GM23248 (cell line): ENCODE results near the gene KDM4B. TPM values are rescaled to one million over a fixed set of nuclear protein-coding genes. Genes with fewer than 3 reads are reported as not detected.
"Not testable (repeated sequence)": the region's sequence is repeated elsewhere in the genome, so short reads cannot be mapped to it uniquely, and the experiment has no call there.

Experiments used
- DNase-seq: peaks from one replicate; pipeline ENCODE4 v3.0.0-alpha.2; 2015
- H2AFZ ChIP-seq: fragments of 200-600 bp; sonication (generic); 2 replicates; pipeline ENCODE4 v1.6.1; 2016; ENCODE audit warnings: antibody characterized with exemption
- H3F3A ChIP-seq: fragments of 200-600 bp; sonication (generic); 2 replicates; pipeline ENCODE4 v1.6.1; 2016; ENCODE audit warnings: mild to moderate bottlenecking, antibody characterized with exemption, mixed run types; ENCODE audit not compliant: insufficient read depth
- H3K27ac ChIP-seq: fragments of 200-600 bp; sonication (generic); 2 replicates; pipeline ENCODE4 v1.5.1; 2016; ENCODE audit warnings: mild to moderate bottlenecking
- H3K27me3 ChIP-seq: fragments of 200-600 bp; sonication (generic); replicated peaks from 2 replicates; pipeline ENCODE4 v1.6.1; 2016; ENCODE audit warnings: mild to moderate bottlenecking; ENCODE audit not compliant: insufficient read depth
- H3K36me3 ChIP-seq: fragments of 200-600 bp; sonication (generic); 2 replicates; pipeline ENCODE4 v1.6.1; 2016; ENCODE audit warnings: low read depth, mild to moderate bottlenecking
- H3K4me1 ChIP-seq: fragments of 200-600 bp; sonication (generic); 2 replicates; pipeline ENCODE4 v1.6.1; 2016; ENCODE audit warnings: mild to moderate bottlenecking; ENCODE audit not compliant: insufficient read depth
- H3K4me2 ChIP-seq: fragments of 200-600 bp; sonication (generic); one replicate; pipeline ENCODE4 v1.6.1; 2016; ENCODE audit warnings: mild to moderate bottlenecking; ENCODE audit not compliant: unreplicated experiment
- H3K4me3 ChIP-seq: fragments of 200-600 bp; sonication (generic); 2 replicates; pipeline ENCODE4 v1.5.1; 2016; ENCODE audit warnings: mild to moderate bottlenecking
- H3K79me2 ChIP-seq: fragments of 200-600 bp; sonication (generic); 2 replicates; pipeline ENCODE4 v1.6.1; 2016; ENCODE audit warnings: mild to moderate bottlenecking; ENCODE audit not compliant: insufficient read depth
- H3K9ac ChIP-seq: fragments of 200-600 bp; sonication (generic); 2 replicates; pipeline ENCODE4 v1.6.1; 2016; ENCODE audit warnings: mild to moderate bottlenecking
- H3K9me2 ChIP-seq: fragments of 200-600 bp; sonication (generic); 2 replicates; pipeline ENCODE4 v1.6.1; 2016; ENCODE audit warnings: mixed run types, mild to moderate bottlenecking, moderate library complexity; ENCODE audit not compliant: insufficient read depth
- H3K9me3 ChIP-seq: fragments of 200-600 bp; sonication (generic); one replicate; pipeline ENCODE4 v1.6.1; 2017; ENCODE audit warnings: low read depth
- H4K20me1 ChIP-seq: fragments of 200-600 bp; sonication (generic); 2 replicates; pipeline ENCODE4 v1.6.0; 2016; ENCODE audit not compliant: insufficient read depth
- EZH2 ChIP-seq: fragments of 200-600 bp; sonication (generic); IDR thresholded peaks from 2 replicates; pipeline ENCODE4 v1.6.1; 2018; ENCODE audit warnings: antibody characterized with exemption, mild to moderate bottlenecking; ENCODE audit not compliant: insufficient read depth, poor library complexity, severe bottlenecking
- EZH2phosphoT487 ChIP-seq: fragments of 200-600 bp; sonication (generic); IDR thresholded peaks from 2 replicates; pipeline ENCODE4 v1.6.1; 2018; ENCODE audit warnings: antibody characterized with exemption, moderate library complexity, mild to moderate bottlenecking, low read depth; ENCODE audit not compliant: insufficient read depth
- WGBS, 2 experiments: methylation state at CpG; one replicate each; pipeline ENCODE4 v1.1.6; 2015 to 2017; ENCODE audit warnings: low lambda C conversion rate in 2 of 2, low coverage in 1 of 2; ENCODE audit errors: missing lambda C conversion rate in 2 of 2; 5-methylcytosine and 5-hydroxymethylcytosine counted together
- in situ Hi-C: fragments of 300-500 bp; cut with MboI; formaldehyde crosslinking; loops from 2 replicates; pipeline ENCODE4 v1.15.0; 2020
- polyA plus RNA-seq: library from polyadenylated mRNA; unstranded; fragments of >200 nt; fragmentation: Nextera tagmentation; extraction: Ambion mirVana; gene quantifications from 2 replicates; pipeline ENCODE4 v1.2.1, GENCODE V29; 2016
- total RNA-seq: library from RNA; depleted of rRNA; stranded (reverse); fragments of >200 nt; shearing (Covaris generic); gene quantifications from 2 replicates; pipeline ENCODE4 v1.2.3, GENCODE V29; 2014

KDM4B gene
- total and polyA plus RNA-seq, 2 experiments from 2014 or later, result 14.8 to 28.7 TPM

- Histone ChIP-seq H3F3A (no peaks in the 10 kb centered on the region), H3K79me2 (no peaks in the 10 kb centered on the region), H3K4me2 (no peak overlapping the region), H3K27ac (no peak overlapping the region), H3K9me2 (no peaks in the 10 kb centered on the region), H3K36me3 (no peaks in the 10 kb centered on the region), H3K9me3 (no peaks in the 10 kb centered on the region), H3K27me3 (no peaks in the 10 kb centered on the region), H4K20me1 (no peaks in the 10 kb centered on the region), H2AFZ (no peak overlapping the region), H3K9ac (no peak overlapping the region), H3K4me3 (no peak overlapping the region), H3K4me1 (no peaks in the 10 kb centered on the region)
- in situ Hi-C loops, result no loop called here
- DNase-seq, result no peak
- no peak for TF ChIP-seq EZH2phosphoT487
- TF ChIP-seq EZH2, result no peak
- WGBS, 2 experiments, result 93 to 96% methylated on average over 5 of the region's 5 CpGs
Observed at GRCh38 chr19:5192568-5192967, 223.7 kb downstream of the KDM4B start.

- H3F3A ChIP-seq, result no peaks in the 10 kb centered on the region
- WGBS, 2 experiments, result 79 to 83% methylated on average over 7 of the region's 7 CpGs
- H3K4me1 ChIP-seq, result no peaks in the 10 kb centered on the region
- no peak overlapping the region for H3K4me2 ChIP-seq
- H3K9me2 ChIP-seq, result no peaks in the 10 kb centered on the region
- no peaks in the 10 kb centered on the region for H4K20me1 ChIP-seq
- H2AFZ ChIP-seq, result no peak overlapping the region
- H3K27ac ChIP-seq, result no peak overlapping the region
- DNase-seq, result no peak
- no peak for TF ChIP-seq EZH2phosphoT487
- TF ChIP-seq EZH2, result no peak
- H3K36me3 ChIP-seq, result no peaks in the 10 kb centered on the region
- H3K9ac ChIP-seq, result no peak overlapping the region
- H3K4me3 ChIP-seq, result no peak overlapping the region
- in situ Hi-C loops, result no loop called here
- H3K27me3 ChIP-seq, result no peaks in the 10 kb centered on the region
- no peaks in the 10 kb centered on the region for H3K9me3 ChIP-seq
- no peaks in the 10 kb centered on the region for H3K79me2 ChIP-seq
Observed at GRCh38 chr19:5193192-5193591, 224.3 kb downstream of the KDM4B start.

GRCh38 chr19:5194641-5195040 lies 225.7 kb downstream of the KDM4B start:
- Histone ChIP-seq H3K4me3 (no peak overlapping the region), H3K4me2 (no peak overlapping the region), H3K27ac (no peak overlapping the region), H3K27me3 (no peaks in the 10 kb centered on the region), H3K36me3 (no peaks in the 10 kb centered on the region), H3K9ac (no peak overlapping the region), H3K4me1 (no peaks in the 10 kb centered on the region), H2AFZ (no peak overlapping the region), H4K20me1 (no peaks in the 10 kb centered on the region), H3F3A (no peaks in the 10 kb centered on the region), H3K79me2 (no peaks in the 10 kb centered on the region), H3K9me3 (no peaks in the 10 kb centered on the region), H3K9me2 (no peaks in the 10 kb centered on the region)
- in situ Hi-C loops, result no loop called here
- 80% methylated on average over 4 of the region's 4 CpGs for WGBS, 2 experiments
- DNase-seq, result no peak
- TF ChIP-seq EZH2phosphoT487, result no peak
- TF ChIP-seq EZH2, result no peak

GRCh38 chr19:5195587-5195986 lies 226.7 kb downstream of the KDM4B start:
- H4K20me1 ChIP-seq, DNase-seq, H3K27me3 ChIP-seq, H3K4me3 ChIP-seq, H3K9me3 ChIP-seq, H3K4me2 ChIP-seq, H3K27ac ChIP-seq, H3F3A ChIP-seq, H3K79me2 ChIP-seq, H3K9me2 ChIP-seq, H3K36me3 ChIP-seq, H3K4me1 ChIP-seq, in situ Hi-C loops, H2AFZ ChIP-seq, H3K9ac ChIP-seq: not testable (repeated sequence)
- 61 to 63% methylated on average over 3 of the region's 3 CpGs for WGBS, 2 experiments

- Histone ChIP-seq H3K79me2 (no peaks in the 10 kb centered on the region), H3F3A (no peaks in the 10 kb centered on the region), H3K27me3 (no peaks in the 10 kb centered on the region), H3K36me3 (no peaks in the 10 kb centered on the region), H3K4me3 (no peak overlapping the region), H3K9me3 (peaks cover 4% of the 10 kb centered on the region), H2AFZ (no peak overlapping the region), H3K4me2 (no peak overlapping the region), H4K20me1 (no peaks in the 10 kb centered on the region), H3K9ac (no peak overlapping the region), H3K9me2 (no peaks in the 10 kb centered on the region), H3K27ac (no peak overlapping the region), H3K4me1 (no peaks in the 10 kb centered on the region)
- TF ChIP-seq EZH2 (no peak), EZH2phosphoT487 (no peak)
- WGBS, 2 experiments, result 99% methylated on average over 5 of the region's 5 CpGs
- in situ Hi-C loops, result no loop called here
- DNase-seq, result no peak
Observed at GRCh38 chr19:5196832-5197231, 227.9 kb downstream of the KDM4B start.
